Fibroblast of skin of scalp (primary cell): Measurements from ENCODE around the gene PDE10A.
"Not testable (repeated sequence)": the region's sequence is repeated elsewhere in the genome, so short reads cannot be mapped to it uniquely, and the experiment has no call there.

Experiments used
- DNase-seq: peaks from one replicate; pipeline ENCODE4 v3.0.0-alpha.2; 2013

Gene PDE10A

DNA sequence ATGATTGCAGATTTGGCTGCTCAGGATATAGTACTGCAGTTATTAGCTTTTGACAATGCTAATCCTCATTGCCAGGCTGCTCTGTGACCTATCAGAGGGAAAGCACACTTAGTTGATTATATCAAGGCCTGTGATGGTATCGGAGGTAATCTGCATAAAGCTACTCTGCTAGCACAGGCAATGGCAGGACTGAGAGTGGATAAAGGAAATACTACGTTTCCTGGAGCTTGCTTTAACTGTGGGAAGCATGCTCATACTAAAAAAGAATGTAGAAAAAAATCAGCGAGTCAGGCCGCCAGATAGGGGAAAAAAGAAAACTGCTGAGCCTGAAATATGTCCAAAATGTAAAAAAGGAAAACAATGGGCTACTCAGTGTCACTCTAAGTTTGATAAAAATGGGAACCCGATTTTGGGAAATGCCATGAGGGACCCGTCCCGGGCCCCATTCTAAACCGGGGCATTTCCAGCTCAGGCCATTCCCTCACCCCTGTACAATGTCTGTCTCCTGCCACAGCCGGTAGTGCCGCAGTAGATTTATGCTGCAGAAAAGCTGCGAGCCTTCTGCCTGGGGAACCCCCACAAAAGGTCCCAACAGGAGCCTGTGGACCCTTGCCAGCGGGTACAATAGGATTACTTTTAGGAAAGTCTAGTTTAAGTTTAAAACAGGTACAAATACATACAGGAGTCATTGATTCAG lies 203.3 kb downstream of the PDE10A start:
- not testable (repeated sequence) for DNase-seq

DNA sequence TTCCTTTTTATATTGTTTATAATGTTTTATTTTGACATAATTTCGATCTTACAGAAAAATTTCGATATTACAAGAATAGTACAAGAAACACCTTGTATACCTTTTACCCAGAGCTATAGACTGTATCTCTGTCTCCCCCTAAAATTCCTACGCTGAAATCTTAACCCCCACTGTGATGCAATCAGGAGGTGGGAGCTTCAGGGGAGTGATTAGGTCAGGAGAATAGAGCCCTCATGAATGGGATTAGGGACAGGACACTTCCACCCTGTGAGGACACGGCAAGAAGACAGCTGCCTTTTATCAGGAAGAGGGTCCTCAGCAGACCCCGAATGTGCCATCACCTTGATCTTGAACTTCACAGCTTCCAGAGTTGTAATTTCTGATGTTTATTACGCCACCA lies 204.9 kb downstream of the PDE10A start:
- DNase-seq: no peak

DNA sequence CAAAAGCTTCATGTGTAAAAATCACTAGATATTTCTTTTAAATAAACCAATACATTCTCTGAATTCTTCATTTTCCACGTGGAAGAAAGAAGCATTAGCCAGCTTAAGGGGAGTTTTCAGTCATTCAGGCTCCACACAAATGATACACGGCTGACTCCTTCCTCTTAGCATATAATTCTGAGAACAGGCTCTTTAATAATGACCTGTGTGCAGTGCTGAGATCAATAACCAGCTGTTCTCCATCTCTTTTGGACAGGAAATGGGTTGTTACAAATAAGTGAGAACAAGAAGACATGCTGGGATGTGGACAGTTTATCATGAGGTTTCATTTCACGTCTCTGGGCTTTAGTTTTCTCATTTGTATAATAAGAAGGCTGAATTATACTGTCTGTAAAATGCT lies 206.8 kb downstream of the PDE10A start:
- no peak for DNase-seq

DNA sequence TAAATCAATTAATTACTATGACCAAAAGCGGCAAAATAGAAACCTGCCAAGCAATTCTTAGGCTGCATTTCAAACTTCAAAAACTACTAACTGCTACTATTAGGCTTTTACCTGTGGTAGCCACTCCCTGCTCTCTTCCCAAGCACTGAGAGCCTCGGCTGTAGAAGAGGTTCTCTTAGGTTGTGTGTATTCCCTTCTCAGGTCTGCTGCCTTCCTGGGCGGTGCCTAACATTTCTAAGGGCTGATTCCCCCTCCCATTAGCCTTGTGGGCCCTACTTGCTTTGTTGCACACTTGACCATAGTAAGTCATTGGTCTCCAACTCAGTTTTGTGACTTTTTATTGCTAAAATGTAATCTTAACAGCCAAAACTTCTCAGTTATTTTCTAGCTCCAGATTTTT lies 207.6 kb downstream of the PDE10A start:
- DNase-seq: no peak

DNA sequence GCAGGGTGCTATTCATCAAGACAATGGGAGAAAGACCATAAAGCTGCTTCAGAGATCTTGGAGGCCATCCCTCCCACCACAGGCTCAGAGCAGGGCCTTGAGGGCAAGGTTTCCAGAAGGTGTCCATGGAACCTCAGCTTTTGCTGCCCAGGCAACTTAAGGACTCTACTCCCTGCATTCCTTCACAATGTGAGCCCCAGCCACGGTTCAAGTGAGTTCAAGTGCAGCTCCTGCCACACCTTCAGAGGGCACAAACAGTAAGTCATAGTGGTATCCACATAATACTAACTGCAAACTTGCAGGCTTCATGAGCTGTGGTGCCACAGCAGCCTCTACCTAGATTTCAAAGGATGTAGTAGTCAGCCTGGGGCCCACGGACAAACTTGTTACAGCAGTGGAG lies 209.6 kb downstream of the PDE10A start:
- no peak for DNase-seq

DNA sequence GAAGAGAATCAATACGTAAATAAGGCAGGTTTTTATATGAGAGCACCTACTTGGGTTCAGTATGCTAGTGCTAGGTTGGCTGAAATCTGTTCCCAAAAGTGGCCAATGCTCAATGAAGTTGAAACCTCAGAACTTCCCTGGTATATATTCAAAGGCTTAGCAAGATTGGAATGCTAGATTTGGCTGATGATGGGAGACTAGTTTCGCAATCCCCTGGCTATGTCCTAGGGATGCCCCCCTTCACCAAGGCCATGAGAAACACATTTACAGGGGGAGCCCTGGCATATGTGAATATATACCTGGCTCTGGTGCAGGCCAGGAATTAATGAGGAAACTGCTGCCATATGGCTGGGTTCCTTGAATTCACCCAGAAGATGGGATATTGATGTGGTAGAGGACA lies 211.2 kb downstream of the PDE10A start:
- DNase-seq: no peak

DNA sequence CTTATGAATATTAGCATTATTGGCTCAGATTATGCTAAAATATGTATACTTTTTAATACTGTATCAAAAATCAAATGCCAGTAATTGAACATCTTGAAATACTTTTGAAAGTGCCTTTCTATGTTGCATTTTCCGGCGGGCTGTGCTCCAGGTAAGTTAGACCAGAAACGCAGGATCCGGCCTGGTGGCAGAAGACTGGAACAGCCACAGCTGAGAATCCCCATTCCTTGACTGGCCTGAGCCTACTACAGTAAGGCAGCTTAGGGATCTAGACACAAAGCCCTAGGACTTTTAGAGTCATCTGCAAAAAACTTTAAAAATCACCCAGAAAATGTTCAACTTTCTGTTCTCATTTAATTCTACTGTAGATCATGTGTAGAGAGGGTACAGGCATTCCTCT lies 214.8 kb downstream of the PDE10A start:
- DNase-seq: no peak

DNA sequence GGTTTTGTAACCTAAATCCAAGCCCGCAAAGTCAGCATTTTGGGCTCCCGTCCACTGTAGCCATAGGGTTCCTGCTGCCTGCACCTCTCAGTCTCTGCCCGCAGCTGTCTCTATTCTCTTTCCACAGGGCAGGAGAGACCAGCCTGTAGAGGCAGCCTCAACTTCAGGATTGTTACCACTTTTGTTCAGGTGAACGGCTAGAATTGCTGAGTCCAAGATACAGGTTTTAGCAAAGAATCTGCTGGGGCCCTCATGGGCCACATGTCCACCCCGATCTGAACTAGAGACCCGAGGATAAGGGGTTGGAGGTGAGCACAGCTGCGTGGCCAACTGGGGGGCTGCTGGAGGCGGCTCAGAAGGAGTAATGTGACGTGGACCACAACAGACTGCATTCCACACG lies 215.9 kb downstream of the PDE10A start:
- DNase-seq: no peak

DNA sequence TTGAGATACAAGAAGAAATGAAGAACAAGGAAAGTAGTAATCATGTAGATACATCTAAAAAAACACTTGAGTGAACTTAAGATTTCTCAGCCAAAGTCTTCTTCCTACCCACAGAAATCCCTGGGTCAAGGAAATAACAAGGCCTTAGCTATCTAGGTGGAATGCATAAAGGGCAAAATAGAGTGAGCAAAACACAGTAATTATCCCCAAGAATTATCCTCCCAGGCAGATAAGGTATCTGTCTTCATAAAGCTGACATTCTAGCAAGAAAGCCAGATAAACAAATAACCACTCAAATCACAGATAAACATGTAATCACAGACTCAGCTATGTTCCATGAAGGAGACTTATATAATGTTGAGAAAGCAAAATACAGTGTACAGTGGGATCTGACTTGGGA lies 216.7 kb downstream of the PDE10A start:
- no peak for DNase-seq

DNA sequence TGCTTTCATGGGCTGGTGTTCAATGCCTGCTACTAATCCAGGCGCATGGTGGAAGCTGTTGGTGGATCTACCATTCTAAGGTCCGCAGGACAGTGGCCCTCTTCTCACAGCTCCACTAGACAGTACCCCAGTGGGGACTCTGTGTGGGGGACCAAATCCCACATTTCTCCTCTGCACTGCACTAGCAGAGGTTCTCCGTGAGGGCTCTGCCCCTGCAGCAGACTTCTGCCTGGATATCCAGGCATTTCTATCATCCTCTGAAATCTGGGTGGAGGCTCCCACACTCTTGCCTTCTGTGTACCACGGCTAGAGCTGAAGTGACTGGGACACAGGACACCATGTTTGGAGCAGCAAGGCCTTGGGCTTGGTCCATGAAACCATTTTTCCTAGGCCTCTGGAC lies 219.6 kb downstream of the PDE10A start:
- DNase-seq: no peak

DNA sequence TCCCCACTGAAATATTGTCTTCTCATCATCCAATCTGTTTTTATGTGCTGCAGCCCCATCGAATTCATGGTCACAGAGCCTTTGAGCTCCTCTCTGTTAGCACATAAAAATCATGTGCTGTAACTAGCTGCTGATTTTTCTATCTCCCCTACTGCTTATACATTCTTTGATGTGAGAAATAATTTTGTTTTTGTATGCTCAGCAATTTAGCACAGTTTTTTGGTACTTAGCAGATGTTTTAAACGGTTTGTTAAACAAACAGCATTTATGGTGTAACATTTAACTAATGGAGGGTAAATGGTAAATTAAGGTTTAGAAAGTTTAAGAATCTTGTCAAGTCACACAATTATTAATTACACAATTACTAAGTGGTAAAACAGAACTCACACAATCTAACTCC lies 221.9 kb downstream of the PDE10A start:
- DNase-seq: no peak

DNA sequence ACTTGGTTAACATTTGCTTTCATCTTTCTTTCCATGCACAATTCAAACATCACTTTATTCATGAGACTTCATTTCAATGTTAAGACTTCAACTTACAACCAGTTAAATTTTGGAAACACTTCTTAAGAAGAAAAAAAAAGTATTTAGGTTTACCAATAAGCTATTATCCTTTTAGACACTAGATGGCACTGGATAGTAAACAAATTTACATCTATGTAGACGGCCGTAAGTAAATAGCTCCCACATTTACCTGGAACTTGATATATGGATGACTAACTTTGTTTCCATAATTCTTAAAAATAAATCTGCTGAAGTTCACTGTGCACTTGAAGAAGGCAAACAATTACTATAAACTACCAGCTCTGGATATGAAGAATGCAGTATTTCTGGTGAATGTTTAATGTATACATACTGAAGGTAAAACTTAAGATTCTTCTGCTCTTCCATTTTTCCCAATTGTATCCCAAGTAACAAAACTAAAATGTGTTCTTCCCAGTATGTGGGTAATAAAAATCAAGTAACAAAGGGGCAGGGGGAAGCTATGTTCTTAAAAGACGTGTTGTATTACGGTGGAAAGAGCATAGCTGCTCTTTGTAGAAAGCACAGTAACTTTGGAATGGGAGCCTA lies 223.0 kb downstream of the PDE10A start:
- DNase-seq: peak; percentile 23

DNA sequence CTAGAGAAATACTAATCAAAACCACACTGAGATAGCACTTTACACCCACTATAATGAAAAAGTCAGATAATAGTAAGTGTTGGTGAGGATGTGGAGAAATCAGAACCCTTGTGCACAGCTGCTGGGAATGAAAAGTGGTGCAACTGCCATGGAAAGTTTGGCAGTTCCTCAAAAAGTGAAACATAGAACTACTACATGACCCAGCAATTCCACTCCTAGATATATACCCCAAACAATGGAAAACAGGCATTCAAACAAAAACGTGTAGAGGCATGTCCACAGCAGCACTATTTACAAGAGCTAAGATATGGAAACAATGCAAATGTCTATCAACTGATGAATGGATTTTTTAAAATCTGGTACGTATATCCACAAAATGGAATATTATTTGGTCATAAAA lies 236.1 kb downstream of the PDE10A start:
- DNase-seq: no peak

DNA sequence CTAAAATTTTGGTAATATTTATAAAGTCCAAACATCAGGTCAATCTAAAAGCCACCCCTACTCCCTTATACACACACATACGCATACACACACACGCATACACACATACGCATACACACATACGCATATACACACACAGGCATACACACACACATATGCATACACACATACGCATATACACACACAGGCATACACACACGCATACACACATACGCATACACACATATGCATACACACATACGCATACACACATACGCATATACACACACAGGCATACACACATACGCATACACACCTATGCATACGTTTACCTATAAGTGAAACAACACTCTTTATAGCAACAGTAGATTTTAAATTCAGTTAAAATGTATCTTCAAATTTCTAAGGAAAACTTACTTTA lies 240.8 kb downstream of the PDE10A start:
- DNase-seq: no peak

DNA sequence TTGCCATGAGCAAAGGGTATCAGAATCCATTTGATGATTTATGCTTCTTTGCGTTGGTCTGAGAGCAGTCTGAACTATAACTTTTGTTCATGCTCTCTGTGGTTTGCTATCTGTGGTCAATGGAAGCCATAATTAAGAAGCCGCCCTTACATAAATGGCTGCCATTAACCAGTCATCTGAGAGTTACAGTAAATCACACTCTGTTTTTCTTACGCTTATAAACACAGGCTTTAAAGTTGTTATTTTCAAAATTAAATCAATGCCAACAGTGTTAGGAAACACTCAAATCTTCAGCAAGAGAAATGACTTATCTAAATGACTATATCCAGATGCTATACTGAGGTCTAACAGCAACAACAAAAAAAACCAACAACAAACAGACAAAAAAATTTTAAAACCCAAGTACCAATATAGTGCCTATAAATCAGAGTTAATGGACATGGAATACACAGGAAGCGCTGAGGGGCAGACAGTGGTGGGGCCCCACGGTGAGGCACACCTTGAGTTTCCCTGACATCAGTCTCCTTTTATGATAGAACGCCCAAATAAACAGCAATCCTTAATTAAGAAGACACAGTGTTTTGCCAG lies 245.7 kb downstream of the PDE10A start:
- no peak for DNase-seq

DNA sequence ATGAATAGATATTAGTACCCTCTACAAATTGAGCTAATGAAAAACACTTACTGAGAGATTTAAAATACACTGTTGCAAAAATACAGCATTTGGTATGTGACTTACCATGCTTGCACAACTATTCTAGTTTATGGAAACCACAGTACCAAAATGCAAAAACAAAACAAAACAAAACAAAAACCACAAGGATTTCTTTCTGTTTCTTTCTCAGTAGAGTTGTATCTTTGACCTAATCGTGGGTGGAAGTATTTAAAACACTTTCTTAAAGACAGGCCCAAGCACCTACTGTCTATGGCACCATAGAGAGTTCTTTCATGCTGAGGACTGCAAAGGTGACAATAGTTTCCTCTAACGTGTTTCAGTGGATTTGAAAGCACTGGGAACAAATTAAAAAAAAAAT lies 258.3 kb downstream of the PDE10A start:
- no peak for DNase-seq

DNA sequence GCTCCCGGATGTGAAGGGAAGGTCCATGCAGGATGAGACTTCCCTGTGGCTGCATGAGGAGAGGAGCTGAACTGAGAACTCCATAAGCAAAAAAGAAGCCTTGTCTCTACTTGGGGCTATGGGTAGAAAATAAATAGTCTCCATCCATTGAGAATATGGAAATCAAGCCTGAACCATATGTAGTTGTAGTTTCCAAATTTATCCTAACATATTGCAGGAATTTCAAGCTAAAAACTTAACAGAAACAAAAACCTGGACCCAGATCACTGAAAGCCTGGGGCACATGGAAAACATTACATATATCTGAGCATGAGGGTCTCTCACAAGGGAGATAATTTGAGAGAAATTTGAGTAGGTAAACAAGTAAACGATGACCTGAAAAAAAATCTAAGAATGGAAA lies 258.7 kb downstream of the PDE10A start:
- no peak for DNase-seq

DNA sequence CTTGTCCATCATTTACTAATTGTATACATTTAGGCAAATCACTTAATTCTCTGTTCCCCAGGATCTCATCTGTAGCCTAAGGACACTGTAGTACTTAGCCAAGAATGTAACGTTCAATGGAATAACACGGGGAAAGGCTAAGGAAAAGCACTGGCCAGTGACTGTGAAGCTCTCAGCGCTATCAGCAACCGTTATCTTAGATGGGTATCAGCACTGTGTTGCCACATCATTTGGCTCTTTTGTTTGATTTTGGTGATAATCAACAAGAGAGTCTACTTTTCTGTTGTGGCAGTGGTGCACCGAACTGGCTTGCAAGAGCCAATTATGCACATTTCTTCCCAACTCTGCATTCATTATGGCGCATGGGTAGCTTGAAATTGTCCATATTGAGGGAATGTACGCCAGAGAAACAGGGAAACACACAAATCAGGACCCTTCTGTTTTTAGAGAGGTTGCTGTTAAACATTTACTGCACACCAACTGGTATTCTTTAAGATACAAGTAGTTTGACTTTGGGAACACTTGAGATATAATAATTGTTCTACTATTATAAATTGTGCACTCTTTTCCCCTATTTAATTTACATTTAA lies 259.9 kb downstream of the PDE10A start:
- no peak for DNase-seq

DNA sequence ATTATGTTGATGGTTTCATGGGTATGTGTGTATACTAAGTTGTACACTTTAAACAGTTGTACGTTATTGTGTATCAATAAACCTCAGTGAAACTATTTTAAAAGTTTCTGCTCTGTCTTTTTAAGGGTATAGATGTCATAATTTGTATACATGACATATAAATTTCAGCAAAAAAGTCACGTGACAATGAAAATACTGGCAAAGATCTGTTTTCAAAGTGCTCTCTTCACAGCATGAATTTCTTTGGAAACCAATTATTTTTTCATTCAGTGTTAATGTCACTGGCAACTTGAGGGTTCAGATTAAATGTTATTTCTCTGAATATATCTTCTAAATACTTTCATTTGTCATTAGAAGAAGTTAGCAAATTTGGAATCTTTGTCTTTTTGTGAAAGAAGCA lies 261.9 kb downstream of the PDE10A start:
- no peak for DNase-seq

DNA sequence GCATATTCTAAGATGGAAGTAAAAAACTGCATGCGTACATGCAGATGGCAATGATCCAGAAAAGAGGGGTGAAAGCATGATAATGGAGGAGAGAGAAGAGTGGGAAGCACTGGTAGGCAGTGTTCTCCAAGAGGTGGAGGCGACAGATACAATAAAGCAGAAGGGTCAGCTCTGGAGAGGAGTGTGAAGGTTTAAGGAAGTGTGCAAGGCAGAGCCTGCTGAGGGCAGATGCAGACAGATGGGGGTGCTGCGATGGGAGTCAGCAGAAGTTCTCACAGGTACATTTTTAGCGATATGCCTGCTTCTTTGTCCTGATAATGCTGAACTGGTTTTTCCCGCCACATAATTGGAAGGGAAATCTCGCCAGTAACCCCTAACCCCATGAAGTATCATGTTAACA lies 272.6 kb downstream of the PDE10A start:
- no peak for DNase-seq

DNA sequence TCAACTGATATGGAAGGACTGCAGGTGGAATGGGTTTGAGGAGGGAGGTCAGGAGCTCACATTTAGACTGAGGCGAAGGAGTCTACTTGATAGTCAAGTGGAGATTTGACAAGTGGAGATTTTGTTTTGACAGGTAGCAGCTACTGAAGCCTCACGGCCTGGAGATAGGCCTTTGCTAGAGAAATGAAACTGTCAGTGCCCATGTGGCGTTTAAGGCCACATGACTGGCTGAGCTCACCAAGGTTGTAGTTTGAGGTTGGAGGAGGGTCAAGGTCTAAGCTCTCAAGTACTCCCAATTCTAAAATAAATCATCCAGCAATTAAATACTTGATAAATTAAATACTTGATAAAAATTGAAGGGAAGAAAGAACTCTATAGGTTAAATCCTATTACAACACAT lies 273.5 kb downstream of the PDE10A start:
- no peak for DNase-seq

DNA sequence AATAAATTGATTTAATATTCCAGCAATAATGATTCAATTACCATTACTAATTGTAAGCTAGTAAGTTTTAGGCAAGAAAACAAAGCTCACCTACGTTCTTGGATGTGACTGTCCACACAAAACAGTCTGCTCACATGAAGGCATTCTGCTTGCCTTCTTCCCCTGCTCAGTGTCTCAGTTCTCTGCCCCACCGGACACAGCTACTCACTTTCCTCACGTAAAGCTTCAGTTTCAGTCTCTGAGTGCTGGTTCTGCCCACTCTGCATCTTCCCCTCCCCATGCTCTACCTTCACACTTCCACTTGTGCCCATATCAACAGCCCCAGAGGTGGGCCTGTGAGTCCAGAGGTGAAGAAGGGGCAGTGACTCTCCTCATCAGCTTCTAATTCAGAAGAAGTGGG lies 279.7 kb downstream of the PDE10A start:
- no peak for DNase-seq

DNA sequence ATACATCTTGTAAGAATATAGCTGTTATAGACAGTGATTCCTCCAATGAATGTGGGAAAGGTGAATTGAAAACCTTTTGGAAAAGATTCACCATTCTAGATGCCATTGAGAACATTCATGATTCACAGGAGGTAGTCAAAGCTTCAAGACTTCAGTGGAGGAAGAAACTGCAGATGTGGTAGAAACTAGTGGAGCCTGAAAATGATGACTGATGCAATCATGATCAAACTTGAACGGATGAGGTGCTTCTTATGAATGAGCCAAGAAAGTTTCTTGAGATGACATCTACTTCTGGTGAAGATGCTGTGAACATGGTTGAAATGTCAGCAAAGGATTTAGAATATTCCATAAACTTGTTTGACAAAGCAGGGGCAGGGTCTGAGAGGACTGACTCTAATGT lies 286.9 kb downstream of the PDE10A start:
- no peak for DNase-seq

DNA sequence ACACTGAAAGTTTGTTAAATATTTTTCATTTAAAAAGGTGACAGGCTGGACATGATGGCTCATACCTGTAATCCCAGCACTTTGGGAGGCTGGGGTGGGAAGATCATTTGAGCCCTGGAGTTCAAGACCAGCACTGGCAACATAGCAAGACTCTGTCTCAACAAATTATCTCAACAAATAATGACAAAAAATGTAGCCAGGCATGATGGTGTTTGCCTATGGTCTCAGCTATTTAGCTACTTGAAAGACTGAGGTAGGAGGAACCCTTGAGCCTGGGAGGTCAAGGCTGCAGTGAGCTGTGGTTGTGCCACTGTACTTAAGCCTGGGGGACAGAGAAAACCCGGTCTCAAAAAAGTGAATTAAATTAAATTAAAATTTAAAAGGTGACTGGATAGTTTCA lies 297.7 kb downstream of the PDE10A start:
- no peak for DNase-seq
